ENCODE measurements around the gene PTS. TPM values are rescaled to one million over a fixed set of nuclear protein-coding genes. Genes with fewer than 3 reads are reported as not detected.

The PTS gene
- polyA plus RNA-seq, 1 donor from 2014 or later = 160 TPM

DNA sequence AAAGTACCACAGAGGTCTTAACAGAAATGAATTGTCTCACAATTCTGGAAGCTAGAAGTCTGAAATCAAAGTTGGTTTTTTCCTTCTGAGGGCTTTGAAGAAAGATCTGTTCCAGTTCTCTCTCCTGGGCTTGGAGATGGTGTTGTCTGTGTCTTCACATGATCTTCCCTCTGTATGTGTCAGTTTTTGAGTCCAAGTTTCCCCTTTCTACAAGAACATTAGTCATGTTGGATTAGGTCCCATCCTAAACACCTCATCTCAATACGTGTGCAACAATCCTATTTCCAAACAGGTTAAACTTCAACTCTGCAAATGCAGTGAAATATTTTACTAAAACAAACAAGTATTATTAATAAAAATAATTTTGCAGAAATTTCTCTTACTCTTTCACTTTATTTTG lies 3.1 kb upstream of the PTS start:
- Histone ChIP-seq H3K4me3 (ENCODE audit: low read length) (no peak overlapping the region), H3K4me2 (ENCODE audit: low read length) (no peak overlapping the region), H3K9me2 (ENCODE audit: insufficient read depth, low read length) (no peaks in the 10 kb centered on the region), H2AFZ (ENCODE audit: low read depth, low read length) (no peak overlapping the region), H4K20me1 (ENCODE audit: insufficient read depth) (no peaks in the 10 kb centered on the region), H3K79me2 (replicated peaks; ENCODE audit: insufficient read depth, low read length) (peaks cover 16% of the 10 kb centered on the region), H3K27ac (ENCODE audit: low read length) (no peak overlapping the region), H3K9ac (ENCODE audit: low read length) (no peak overlapping the region), H3K27me3 (ENCODE audit: insufficient read depth, low read depth, low read length) (no peaks in the 10 kb centered on the region), H3K36me3 (ENCODE audit: insufficient read depth, low read length) (no peaks in the 10 kb centered on the region), H3F3A (ENCODE audit: insufficient read depth, low read length, poor library complexity, severe bottlenecking) (no peaks in the 10 kb centered on the region), H3K9me3 (ENCODE audit: low read length) (no peaks in the 10 kb centered on the region)
- no peak for TF ChIP-seq RAD21 (conservative IDR thresholded peaks at IDR 0.05)
- TF ChIP-seq EZH2 (IDR thresholded peaks at IDR 0.05; ENCODE audit: borderline replicate concordance, insufficient read depth, low read length, poor library complexity, severe bottlenecking) = no peak
- TF ChIP-seq, protein P1, sequence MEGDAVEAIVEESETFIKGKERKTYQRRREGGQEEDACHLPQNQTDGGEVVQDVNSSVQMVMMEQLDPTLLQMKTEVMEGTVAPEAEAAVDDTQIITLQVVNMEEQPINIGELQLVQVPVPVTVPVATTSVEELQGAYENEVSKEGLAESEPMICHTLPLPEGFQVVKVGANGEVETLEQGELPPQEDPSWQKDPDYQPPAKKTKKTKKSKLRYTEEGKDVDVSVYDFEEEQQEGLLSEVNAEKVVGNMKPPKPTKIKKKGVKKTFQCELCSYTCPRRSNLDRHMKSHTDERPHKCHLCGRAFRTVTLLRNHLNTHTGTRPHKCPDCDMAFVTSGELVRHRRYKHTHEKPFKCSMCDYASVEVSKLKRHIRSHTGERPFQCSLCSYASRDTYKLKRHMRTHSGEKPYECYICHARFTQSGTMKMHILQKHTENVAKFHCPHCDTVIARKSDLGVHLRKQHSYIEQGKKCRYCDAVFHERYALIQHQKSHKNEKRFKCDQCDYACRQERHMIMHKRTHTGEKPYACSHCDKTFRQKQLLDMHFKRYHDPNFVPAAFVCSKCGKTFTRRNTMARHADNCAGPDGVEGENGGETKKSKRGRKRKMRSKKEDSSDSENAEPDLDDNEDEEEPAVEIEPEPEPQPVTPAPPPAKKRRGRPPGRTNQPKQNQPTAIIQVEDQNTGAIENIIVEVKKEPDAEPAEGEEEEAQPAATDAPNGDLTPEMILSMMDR (IDR thresholded peaks at IDR 0.05; ENCODE audit: poor library complexity, severe bottlenecking) = no peak
- TF ChIP-seq, protein P2, sequence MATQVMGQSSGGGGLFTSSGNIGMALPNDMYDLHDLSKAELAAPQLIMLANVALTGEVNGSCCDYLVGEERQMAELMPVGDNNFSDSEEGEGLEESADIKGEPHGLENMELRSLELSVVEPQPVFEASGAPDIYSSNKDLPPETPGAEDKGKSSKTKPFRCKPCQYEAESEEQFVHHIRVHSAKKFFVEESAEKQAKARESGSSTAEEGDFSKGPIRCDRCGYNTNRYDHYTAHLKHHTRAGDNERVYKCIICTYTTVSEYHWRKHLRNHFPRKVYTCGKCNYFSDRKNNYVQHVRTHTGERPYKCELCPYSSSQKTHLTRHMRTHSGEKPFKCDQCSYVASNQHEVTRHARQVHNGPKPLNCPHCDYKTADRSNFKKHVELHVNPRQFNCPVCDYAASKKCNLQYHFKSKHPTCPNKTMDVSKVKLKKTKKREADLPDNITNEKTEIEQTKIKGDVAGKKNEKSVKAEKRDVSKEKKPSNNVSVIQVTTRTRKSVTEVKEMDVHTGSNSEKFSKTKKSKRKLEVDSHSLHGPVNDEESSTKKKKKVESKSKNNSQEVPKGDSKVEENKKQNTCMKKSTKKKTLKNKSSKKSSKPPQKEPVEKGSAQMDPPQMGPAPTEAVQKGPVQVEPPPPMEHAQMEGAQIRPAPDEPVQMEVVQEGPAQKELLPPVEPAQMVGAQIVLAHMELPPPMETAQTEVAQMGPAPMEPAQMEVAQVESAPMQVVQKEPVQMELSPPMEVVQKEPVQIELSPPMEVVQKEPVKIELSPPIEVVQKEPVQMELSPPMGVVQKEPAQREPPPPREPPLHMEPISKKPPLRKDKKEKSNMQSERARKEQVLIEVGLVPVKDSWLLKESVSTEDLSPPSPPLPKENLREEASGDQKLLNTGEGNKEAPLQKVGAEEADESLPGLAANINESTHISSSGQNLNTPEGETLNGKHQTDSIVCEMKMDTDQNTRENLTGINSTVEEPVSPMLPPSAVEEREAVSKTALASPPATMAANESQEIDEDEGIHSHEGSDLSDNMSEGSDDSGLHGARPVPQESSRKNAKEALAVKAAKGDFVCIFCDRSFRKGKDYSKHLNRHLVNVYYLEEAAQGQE (IDR thresholded peaks at IDR 0.05; ENCODE audit: borderline replicate concordance) = no peak
- TF ChIP-seq SMC3 (conservative IDR thresholded peaks at IDR 0.05; ENCODE audit: poor library complexity) = no peak
- TF ChIP-seq POLR2AphosphoS5 (IDR thresholded peaks at IDR 0.05) = no peak
- no peak for TF ChIP-seq MXI1 (conservative IDR thresholded peaks at IDR 0.05; ENCODE audit: poor library complexity, severe bottlenecking)

- Histone ChIP-seq H3K4me3 (ENCODE audit: low read length) (no peak overlapping the region), H3K36me3 (ENCODE audit: insufficient read depth, low read length) (no peaks in the 10 kb centered on the region), H3K27ac (ENCODE audit: low read length) (no peak overlapping the region), H3K9me2 (ENCODE audit: insufficient read depth, low read length) (no peaks in the 10 kb centered on the region), H3K4me2 (ENCODE audit: low read length) (no peak overlapping the region), H2AFZ (ENCODE audit: low read depth, low read length) (no peak overlapping the region), H3K9me3 (ENCODE audit: low read length) (no peaks in the 10 kb centered on the region), H3K27me3 (ENCODE audit: insufficient read depth, low read depth, low read length) (no peaks in the 10 kb centered on the region), H4K20me1 (ENCODE audit: insufficient read depth) (no peaks in the 10 kb centered on the region), H3F3A (ENCODE audit: insufficient read depth, low read length, poor library complexity, severe bottlenecking) (no peaks in the 10 kb centered on the region), H3K9ac (ENCODE audit: low read length) (no peak overlapping the region), H3K79me2 (replicated peaks; ENCODE audit: insufficient read depth, low read length) (peaks cover 25% of the 10 kb centered on the region)
- TF ChIP-seq, protein P2 (IDR thresholded peaks at IDR 0.05; ENCODE audit: borderline replicate concordance) = no peak
- TF ChIP-seq, protein P1 (IDR thresholded peaks at IDR 0.05; ENCODE audit: poor library complexity, severe bottlenecking) = no peak
- TF ChIP-seq EP300 (conservative IDR thresholded peaks at IDR 0.05; ENCODE audit: poor library complexity, severe bottlenecking) (no peak), RAD21 (conservative IDR thresholded peaks at IDR 0.05) (no peak), TAF1 (IDR thresholded peaks at IDR 0.05; ENCODE audit: low read depth) (no peak), POLR2AphosphoS5 (IDR thresholded peaks at IDR 0.05) (no peak), EZH2 (IDR thresholded peaks at IDR 0.05; ENCODE audit: borderline replicate concordance, insufficient read depth, low read length, poor library complexity, severe bottlenecking) (no peak), SMC3 (conservative IDR thresholded peaks at IDR 0.05; ENCODE audit: poor library complexity) (no peak), MXI1 (conservative IDR thresholded peaks at IDR 0.05; ENCODE audit: poor library complexity, severe bottlenecking) (no peak)
These were observed 2.3 kb upstream of the PTS start for GRCh38 chr11:112223754-112224532.
